Left ventricle myocardium inferior (tissue), 1 donor: ENCODE results near the gene VPREB3. TPM values are rescaled to one million over a fixed set of nuclear protein-coding genes. Genes with fewer than 3 reads are reported as not detected.

Experiments used
- DNase-seq: peaks from one replicate; pipeline ENCODE4 v3.0.0-alpha.2; 2020
- H3K27ac ChIP-seq: fragments of 200-600 bp; replicated peaks from 2 replicates; pipeline ENCODE4 v1.8.0; 2021
- H3K27me3 ChIP-seq: fragments of 200-600 bp; 2 replicates; pipeline ENCODE4 v1.8.0; 2021; ENCODE audit warnings: low read depth
- H3K36me3 ChIP-seq: fragments of 200-600 bp; 2 replicates; pipeline ENCODE4 v1.8.0; 2021
- H3K4me1 ChIP-seq: fragments of 200-600 bp; 2 replicates; pipeline ENCODE4 v1.8.0; 2021
- H3K4me3 ChIP-seq: fragments of 200-600 bp; 2 replicates; pipeline ENCODE4 v1.8.0; 2021; ENCODE audit warnings: mild to moderate bottlenecking, moderate library complexity
- H3K9me3 ChIP-seq: fragments of 200-600 bp; replicated peaks from 2 replicates; pipeline ENCODE4 v1.8.0; 2021
- intact Hi-C: fragments of 100-400 bp; cut with micrococcal nuclease; formaldehyde crosslinking; loops from one replicate; pipeline ENCODE4 v1.11.0; 2022
- total RNA-seq: library from RNA; stranded (reverse); fragmentation: NEBNext Ultra II Directional; extraction: Animal tissue kit (Norgen Biotek cat#: 25700); gene quantifications from one replicate; pipeline ENCODE4 v1.2.1, GENCODE V29; 2021
- TF ChIP-seq, protein P1 (sequence below): fragments of 200-600 bp; IDR thresholded peaks from 2 replicates; pipeline ENCODE4 v1.8.0; 2021; ENCODE audit warnings: antibody characterized with exemption, mild to moderate bottlenecking, borderline replicate concordance
- donor health status: DM: no; HTN: yes; CAD: no; lungs with severe emphysema.

The VPREB3 gene
- total RNA-seq, 1 donor from 2014 or later: 0.69 TPM

DNA sequence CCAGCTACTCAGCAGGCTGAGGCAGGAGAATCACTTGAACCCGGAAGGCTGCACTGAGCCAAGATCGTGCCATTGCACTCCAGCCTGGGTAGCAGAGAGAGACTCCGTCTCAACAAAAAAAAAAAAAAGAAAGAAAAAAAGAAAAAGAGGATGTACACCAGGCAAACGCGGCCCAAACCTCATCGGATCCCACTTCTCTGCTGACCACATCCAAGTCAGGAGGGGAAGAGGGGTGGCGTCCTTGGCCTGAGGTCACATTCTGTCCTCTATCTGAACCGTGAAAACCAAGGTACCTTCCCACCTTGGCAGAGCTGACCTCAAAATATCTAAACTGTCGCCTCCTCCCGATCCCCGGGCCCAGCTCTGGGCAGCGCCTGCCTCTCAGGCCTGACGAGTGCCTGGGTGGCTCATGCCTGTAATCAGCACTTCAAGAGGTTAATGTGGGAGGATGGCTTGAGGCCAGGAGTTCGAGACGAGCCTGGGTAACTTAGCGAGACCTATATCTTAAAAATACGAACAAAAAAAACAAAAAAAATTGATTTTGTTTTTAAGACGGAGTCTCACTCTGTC is 38.3 kb downstream of the VPREB3 start:
- Histone ChIP-seq H3K4me1 (peaks cover 23% of the 10 kb centered on the region), H3K36me3 (peaks cover 41% of the 10 kb centered on the region), H3K9me3 (no peaks in the 10 kb centered on the region), H3K27me3 (no peaks in the 10 kb centered on the region), H3K4me3 (peak overlapping the region; percentile 93), H3K27ac (no peak overlapping the region)
- intact Hi-C loops: no loop called here
- no peak for DNase-seq
- TF ChIP-seq, protein P1, sequence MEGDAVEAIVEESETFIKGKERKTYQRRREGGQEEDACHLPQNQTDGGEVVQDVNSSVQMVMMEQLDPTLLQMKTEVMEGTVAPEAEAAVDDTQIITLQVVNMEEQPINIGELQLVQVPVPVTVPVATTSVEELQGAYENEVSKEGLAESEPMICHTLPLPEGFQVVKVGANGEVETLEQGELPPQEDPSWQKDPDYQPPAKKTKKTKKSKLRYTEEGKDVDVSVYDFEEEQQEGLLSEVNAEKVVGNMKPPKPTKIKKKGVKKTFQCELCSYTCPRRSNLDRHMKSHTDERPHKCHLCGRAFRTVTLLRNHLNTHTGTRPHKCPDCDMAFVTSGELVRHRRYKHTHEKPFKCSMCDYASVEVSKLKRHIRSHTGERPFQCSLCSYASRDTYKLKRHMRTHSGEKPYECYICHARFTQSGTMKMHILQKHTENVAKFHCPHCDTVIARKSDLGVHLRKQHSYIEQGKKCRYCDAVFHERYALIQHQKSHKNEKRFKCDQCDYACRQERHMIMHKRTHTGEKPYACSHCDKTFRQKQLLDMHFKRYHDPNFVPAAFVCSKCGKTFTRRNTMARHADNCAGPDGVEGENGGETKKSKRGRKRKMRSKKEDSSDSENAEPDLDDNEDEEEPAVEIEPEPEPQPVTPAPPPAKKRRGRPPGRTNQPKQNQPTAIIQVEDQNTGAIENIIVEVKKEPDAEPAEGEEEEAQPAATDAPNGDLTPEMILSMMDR: no peak

DNA sequence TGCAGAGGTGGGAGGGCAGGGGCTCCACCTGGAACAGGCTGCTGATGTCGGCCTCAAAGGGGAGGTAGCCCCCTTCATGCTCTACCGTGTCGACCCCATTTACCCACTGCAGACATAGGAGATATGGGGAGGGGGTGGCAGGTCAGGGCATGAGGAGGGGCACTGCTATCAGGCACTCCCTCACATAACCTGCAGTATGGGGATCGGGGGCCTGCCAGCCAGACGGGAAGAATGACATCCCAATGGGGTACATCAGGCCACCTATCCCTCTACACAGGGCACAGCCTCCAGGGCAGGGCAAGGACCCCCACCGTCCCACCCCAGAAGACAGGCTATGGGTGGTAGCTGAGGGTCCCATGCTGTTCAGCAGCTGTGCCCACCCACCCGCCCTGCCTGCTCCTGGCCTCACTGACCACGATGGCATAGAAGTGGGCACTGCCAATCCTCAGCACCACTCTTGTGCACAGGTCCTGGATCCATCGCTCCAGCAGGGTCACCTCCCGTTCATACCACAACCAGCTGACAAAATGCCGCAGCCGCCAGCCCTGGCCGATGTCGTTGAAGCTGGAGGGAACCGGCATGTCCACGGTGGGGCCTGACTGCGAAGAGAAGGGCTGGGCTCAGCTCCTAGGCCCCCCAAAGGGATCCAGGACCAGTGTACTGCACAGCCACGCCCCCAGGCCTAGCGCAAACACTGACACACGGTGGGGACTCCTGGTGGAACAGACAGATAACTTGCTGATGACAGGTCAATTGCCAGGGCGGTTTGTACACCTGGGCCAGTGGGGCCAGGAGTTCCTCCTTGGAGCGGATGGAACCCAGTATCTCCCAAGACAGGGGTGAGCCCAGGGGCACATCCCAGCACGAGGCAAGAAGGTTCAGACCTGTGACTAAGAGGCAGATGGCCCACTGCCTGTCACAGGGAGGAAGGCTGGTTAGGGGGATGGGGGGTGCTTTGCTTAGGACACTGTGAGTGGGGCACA is 39.3 kb downstream of the VPREB3 start:
- Histone ChIP-seq H3K27ac (no peak overlapping the region), H3K9me3 (no peaks in the 10 kb centered on the region), H3K27me3 (no peaks in the 10 kb centered on the region), H3K36me3 (peaks cover 50% of the 10 kb centered on the region), H3K4me3 (no peak overlapping the region), H3K4me1 (peaks cover 23% of the 10 kb centered on the region)
- TF ChIP-seq, protein P1: no peak
- intact Hi-C loops: no loop called here
- no peak for DNase-seq

DNA sequence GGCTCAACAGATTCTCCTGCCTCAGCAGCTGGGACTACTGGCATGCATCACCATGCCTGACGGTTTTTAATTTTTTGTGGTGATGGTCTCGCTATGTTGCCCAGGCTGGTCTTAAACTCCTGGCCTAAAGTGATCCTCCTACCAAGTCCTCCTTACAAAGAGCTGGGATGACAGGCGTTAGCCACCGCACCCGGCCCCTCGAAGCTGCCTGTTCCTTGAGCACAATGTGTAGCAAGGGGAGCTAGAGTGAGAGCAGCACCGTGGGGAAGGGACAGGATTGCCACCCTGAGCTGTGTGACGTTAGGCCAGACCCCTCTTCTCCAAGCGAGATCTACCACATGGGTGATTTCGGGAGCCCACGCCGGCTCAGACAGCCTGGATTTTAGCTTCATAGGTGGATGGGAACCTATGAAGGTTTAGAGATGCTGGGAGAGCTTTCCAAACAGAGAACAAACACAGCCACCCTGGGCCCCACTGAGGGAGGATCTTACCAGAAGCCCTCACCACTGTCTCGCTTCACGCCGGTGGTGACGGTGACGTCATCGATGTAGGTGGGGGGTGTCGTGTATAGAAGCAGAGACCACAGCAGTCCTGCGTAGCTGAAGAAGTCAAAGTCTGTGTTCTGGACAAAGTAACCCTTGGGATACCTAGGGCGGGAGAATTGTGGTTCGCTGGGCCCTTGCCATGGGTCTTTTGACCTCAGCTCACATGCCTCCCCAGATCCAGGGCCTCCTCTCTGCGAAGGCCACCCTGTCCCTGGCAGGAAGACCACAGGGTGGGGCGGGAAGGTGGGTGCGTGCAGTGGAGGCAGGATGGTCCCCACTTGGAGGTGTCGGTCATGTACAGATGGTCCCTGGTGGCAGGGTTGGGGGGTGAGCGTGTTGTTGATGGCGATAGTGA is 40.3 kb downstream of the VPREB3 start:
- H3K9me3 ChIP-seq: no peaks in the 10 kb centered on the region
- H3K4me1 ChIP-seq: peaks cover 23% of the 10 kb centered on the region
- peaks cover 59% of the 10 kb centered on the region for H3K36me3 ChIP-seq
- DNase-seq: no peak
- no peak overlapping the region for H3K4me3 ChIP-seq
- intact Hi-C loops: no loop called here
- H3K27ac ChIP-seq: no peak overlapping the region
- no peaks in the 10 kb centered on the region for H3K27me3 ChIP-seq
- TF ChIP-seq, protein P1: no peak

DNA sequence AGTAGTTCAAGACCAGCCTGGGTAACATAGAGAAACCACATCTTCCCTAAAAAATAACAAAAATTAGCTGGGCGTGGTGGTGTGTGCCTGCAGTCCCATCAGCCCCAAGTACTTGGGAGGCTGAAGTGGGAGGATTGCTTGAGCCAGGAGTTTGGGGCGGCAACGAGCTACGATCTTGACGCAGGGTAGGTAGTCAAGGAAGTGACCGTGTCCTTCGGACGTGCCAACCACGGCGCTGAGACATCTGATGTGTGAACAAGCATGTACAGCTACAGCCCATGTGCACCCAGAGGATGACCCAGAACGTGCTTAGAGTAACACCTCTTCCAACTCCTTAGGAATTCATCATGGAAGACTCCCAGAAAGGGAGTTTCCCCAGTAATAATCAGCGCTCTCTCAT is 42.0 kb downstream of the VPREB3 start:
- Histone ChIP-seq H3K27ac (no peak overlapping the region), H3K4me1 (peaks cover 19% of the 10 kb centered on the region), H3K9me3 (no peaks in the 10 kb centered on the region), H3K36me3 (peaks cover 76% of the 10 kb centered on the region), H3K4me3 (no peak overlapping the region), H3K27me3 (no peaks in the 10 kb centered on the region)
- TF ChIP-seq, protein P1: no peak
- DNase-seq: no peak
- intact Hi-C loops: no loop called here

DNA sequence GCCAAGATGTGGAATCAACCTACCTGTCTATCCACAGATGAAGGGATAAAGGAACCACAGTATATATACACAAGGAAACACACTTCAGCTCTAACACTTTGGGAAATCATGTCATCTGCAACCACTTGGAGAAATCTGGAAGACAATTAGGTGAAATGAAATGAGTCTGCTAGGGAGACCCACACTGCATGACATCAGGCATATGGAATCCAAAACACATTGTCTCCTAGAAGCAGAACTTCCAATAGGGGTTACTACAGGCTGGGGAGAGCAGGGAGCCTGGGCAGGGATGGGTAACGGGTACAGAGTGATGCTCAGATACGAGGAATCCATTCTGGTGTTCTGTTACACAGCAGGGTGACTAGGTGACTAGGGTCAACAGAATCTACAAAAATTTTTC is 45.1 kb downstream of the VPREB3 start:
- intact Hi-C loops: no loop called here

More for the DNA sequence above, 45.1 kb downstream of the VPREB3 start:
- Histone ChIP-seq H3K4me3 (no peak overlapping the region), H3K9me3 (no peaks in the 10 kb centered on the region), H3K27me3 (no peaks in the 10 kb centered on the region), H3K27ac (no peak overlapping the region), H3K36me3 (peaks cover 99% of the 10 kb centered on the region), H3K4me1 (no peaks in the 10 kb centered on the region)
- TF ChIP-seq, protein P1: no peak
- DNase-seq: no peak
